Activated T-cell treated with anti-CD3 and anti-CD28 coated beads, Interleukin-2, amount 50 U/mL, for 72 hours (primary cell): ENCODE results near the gene CRACR2B. TPM values are rescaled to one million over a fixed set of nuclear protein-coding genes. Genes with fewer than 3 reads are reported as not detected.

Source experiments
- ATAC-seq, 2 donors: fragments of 150-1000 bp; cut with Tn5 transposase; replicated peaks in 1 of 2; 2 replicates each; pipeline ENCODE4 v1.10.0; 2021; ENCODE audit warnings: moderate library complexity in 2 of 2, mild to moderate bottlenecking in 1 of 2
- DNase-seq, 2 donors: peaks; one replicate each; pipeline ENCODE4 v3.0.0; 2021 to 2022; ENCODE audit warnings: mixed read lengths in 1 of 2
- H3K27ac Mint-ChIP-seq: one replicate; pipeline ENCODE4 v1.8.0; 2022; ENCODE audit warnings: mild to moderate bottlenecking, moderate library complexity, mixed read lengths
- H3K27me3 Mint-ChIP-seq: one replicate; pipeline ENCODE4 v1.8.0; 2022; ENCODE audit warnings: low read depth, mixed read lengths
- H3K36me3 Mint-ChIP-seq, 2 donors: one replicate each; pipeline ENCODE4 v1.8.0; 2022; ENCODE audit warnings: mixed read lengths in 2 of 2, mild to moderate bottlenecking in 1 of 2; ENCODE audit not compliant: insufficient read depth in 2 of 2
- H3K4me1 Mint-ChIP-seq: one replicate; pipeline ENCODE4 v1.8.0; 2022; ENCODE audit warnings: low read depth, mixed read lengths
- H3K4me3 Mint-ChIP-seq, 2 donors: one replicate each; pipeline ENCODE4 v1.8.0; 2022; ENCODE audit warnings: mild to moderate bottlenecking in 2 of 2, mixed read lengths in 2 of 2, moderate library complexity in 2 of 2
- H3K9me3 Mint-ChIP-seq, 2 donors: one replicate each; pipeline ENCODE4 v1.8.0; 2022; ENCODE audit warnings: mixed read lengths in 2 of 2
- total RNA-seq, 2 donors: library from RNA; stranded (reverse); gene quantifications; one replicate each; pipeline ENCODE4 v1.2.3, GENCODE V29; 2022

Gene CRACR2B
- total RNA-seq, 2 donors from 2014 or later: 5.5 to 13.3 TPM

DNA sequence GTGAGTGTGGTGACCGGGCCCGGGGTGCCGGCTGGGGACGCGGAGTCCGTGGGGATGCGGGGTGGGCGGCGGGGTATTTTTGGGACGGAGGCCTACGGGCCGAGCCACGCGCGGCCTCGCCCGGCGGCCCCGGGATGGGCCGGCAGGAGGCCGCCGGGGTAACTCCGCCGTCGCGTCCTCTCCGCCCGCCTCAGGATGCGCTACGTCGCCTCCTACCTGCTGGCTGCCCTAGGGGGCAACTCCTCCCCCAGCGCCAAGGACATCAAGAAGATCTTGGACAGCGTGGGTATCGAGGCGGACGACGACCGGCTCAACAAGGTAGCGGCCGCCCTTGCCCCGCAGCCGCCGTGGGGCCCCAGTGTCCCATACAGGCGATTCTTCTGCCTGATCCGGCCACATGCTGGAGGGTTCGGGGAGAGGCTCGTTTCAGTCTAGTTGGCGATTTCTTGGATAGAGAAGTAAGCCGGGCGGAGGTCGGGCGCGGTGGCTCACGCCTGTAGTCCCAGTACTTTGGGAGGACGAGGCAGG is 17.6 kb upstream of the CRACR2B start:
- Mint-ChIP-seq H3K36me3 (peaks cover 5 to 14% of the 10 kb centered on the region in 2 donors), H3K27ac (peak overlapping the region; percentile 97)
- ATAC-seq: peak in 1 of 2 donors; percentile 5

DNA sequence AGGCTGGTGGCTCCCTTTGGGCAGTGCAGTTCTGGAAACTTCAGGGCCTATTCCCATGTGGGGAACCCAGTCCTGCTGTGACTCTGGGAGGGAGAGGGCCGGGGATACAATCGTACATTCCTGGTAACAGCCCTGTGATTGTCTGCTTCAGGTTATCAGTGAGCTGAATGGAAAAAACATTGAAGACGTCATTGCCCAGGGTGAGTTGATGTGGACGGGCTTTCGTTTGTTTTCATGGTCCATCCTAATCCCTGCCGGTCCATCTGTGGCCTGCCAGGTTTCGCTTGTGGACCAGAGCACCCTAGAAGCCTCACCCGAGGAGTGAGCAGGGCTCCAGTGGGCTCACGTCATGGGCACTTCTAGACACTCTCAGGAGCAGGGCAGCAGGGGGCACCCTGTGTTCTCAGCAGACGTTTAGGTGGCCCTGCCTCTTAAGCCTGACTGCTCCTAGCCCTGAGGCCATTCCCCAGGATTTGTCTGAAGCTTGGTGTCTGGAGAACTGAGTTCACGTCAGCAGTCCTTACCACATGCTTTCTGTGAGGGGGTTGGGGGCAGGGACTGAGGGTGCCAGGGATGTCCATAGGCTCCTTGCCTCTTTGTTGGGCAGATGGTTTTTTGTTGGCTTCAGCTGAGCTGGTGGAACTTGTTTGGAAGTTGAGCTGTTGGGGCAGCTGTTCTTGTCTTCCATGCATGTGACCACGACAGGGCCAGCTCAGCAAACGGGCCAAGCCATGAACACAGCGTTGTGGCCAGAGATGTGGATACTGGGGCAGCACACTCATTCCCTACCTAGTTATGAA is 16.1 kb upstream of the CRACR2B start:
- Mint-ChIP-seq H3K27me3 (no peaks in the 10 kb centered on the region), H3K27ac (peak overlapping the region; percentile 96), H3K4me3 (peak overlapping the region; percentile 90 to 98), H3K36me3 (peaks cover 5 to 14% of the 10 kb centered on the region in 2 donors), H3K9me3 (no peaks in the 10 kb centered on the region), H3K4me1 (peaks cover 48% of the 10 kb centered on the region)
- no peak for ATAC-seq
- DNase-seq: no peak

More for the DNA sequence above, 17.6 kb upstream of the CRACR2B start:
- DNase-seq: no peak
- Mint-ChIP-seq H3K4me3 (peak overlapping the region; percentile 90 to 98), H3K9me3 (no peaks in the 10 kb centered on the region), H3K27me3 (no peaks in the 10 kb centered on the region), H3K4me1 (peaks cover 48% of the 10 kb centered on the region)

- Mint-ChIP-seq H3K9me3 (no peaks in the 10 kb centered on the region), H3K36me3 (peaks cover 5 to 14% of the 10 kb centered on the region in 2 donors), H3K4me1 (peaks cover 47% of the 10 kb centered on the region), H3K27ac (peak overlapping the region; percentile 19), H3K27me3 (no peaks in the 10 kb centered on the region), H3K4me3 (peak overlapping the region; percentile 90 to 98)
- ATAC-seq (no peak), DNase-seq (no peak)
Observed at GRCh38 chr11:812390-812789, 15.3 kb upstream of the CRACR2B start.

GRCh38 chr11:813072-813455 is 14.7 kb upstream of the CRACR2B start:
- no peaks in the 10 kb centered on the region for H3K27me3 Mint-ChIP-seq
- peaks cover 5 to 14% of the 10 kb centered on the region in 2 donors for H3K36me3 Mint-ChIP-seq
- peaks cover 45% of the 10 kb centered on the region for H3K4me1 Mint-ChIP-seq
- ATAC-seq: no peak
- H3K9me3 Mint-ChIP-seq: no peaks in the 10 kb centered on the region
- H3K4me3 Mint-ChIP-seq: no peak overlapping the region
- no peak for DNase-seq
- H3K27ac Mint-ChIP-seq: no peak overlapping the region

- Mint-ChIP-seq H3K4me1 (peaks cover 40% of the 10 kb centered on the region), H3K36me3 (peaks cover 5 to 14% of the 10 kb centered on the region in 2 donors), H3K4me3 (no peak overlapping the region), H3K27me3 (no peaks in the 10 kb centered on the region), H3K27ac (no peak overlapping the region), H3K9me3 (no peaks in the 10 kb centered on the region)
- DNase-seq (no peak), ATAC-seq (no peak)
Observed at GRCh38 chr11:813456-814096, 14.1 kb upstream of the CRACR2B start.

DNA sequence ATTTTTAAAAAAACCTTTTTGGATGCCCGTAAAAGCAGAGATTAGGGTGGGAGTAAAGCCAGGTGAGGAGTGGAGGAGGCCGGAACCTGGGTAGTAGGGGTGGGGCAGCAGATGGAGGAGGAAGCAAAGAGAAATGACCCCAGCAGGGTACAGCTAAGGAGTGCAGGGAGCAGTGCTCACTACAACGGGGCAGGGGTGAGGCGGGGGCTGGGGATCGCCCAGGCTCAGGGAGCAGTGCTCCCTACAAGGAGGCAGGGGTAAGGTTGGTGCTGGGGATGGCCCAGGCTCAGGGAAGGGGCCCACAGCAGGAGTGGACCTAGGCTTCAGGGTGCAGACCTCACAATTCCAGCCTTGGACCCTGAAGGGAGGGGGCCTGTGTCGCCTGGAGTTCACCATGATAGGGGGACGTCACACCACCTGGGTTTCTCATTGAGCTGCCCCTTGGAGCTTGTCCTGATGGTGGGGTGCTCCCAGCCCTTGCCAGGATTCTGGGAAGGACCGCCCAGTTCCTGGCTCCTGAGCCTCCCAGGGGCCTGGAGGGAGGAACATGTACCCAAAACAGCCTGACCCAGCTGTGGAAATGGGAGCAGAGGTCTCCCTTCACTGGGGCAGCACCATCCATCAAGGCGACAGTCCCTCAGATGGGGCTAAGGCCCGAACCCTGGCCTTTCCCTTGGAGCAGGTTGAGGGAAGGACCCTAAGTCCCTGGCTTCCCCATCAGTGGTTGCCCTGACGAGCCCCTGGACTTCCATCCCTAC is 11.9 kb upstream of the CRACR2B start:
- peaks cover 32% of the 10 kb centered on the region for H3K4me1 Mint-ChIP-seq
- no peaks in the 10 kb centered on the region for H3K27me3 Mint-ChIP-seq
- no peak for DNase-seq
- H3K36me3 Mint-ChIP-seq: peaks cover 5 to 11% of the 10 kb centered on the region in 2 donors
- no peak overlapping the region for H3K4me3 Mint-ChIP-seq
- no peak overlapping the region for H3K27ac Mint-ChIP-seq
- ATAC-seq: no peak
- H3K9me3 Mint-ChIP-seq: no peaks in the 10 kb centered on the region

GRCh38 chr11:816433-816779 is 11.3 kb upstream of the CRACR2B start:
- Mint-ChIP-seq H3K27me3 (no peaks in the 10 kb centered on the region), H3K4me1 (peaks cover 29% of the 10 kb centered on the region), H3K27ac (no peak overlapping the region), H3K36me3 (peaks cover 5 to 8% of the 10 kb centered on the region in 2 donors), H3K4me3 (no peak overlapping the region), H3K9me3 (no peaks in the 10 kb centered on the region)
- ATAC-seq (no peak), DNase-seq (no peak)

- peaks cover 0 to 3% of the 10 kb centered on the region in 2 donors for H3K36me3 Mint-ChIP-seq
- H3K27me3 Mint-ChIP-seq: no peaks in the 10 kb centered on the region
- H3K9me3 Mint-ChIP-seq: no peaks in the 10 kb centered on the region
- DNase-seq: no peak
- H3K4me1 Mint-ChIP-seq: peaks cover 15% of the 10 kb centered on the region
- no peak within 1 kb of the TSS for H3K27ac Mint-ChIP-seq
- H3K4me3 Mint-ChIP-seq: peak within 1 kb of the TSS; percentile 87 to 89
- ATAC-seq: no peak
Observed at GRCh38 chr11:818396-819128, 9.2 kb upstream of the CRACR2B start, which contains the start of gene PNPLA2. TSS of gene PNPLA2 (plus strand) at chr11:818914. CDS start at chr11:819719, 805 bp downstream.

GRCh38 chr11:819129-819931 is 8.4 kb upstream of the CRACR2B start:
- Mint-ChIP-seq H3K4me3 (peak overlapping the region; percentile 87 to 89), H3K27ac (no peak overlapping the region), H3K4me1 (peaks cover 11% of the 10 kb centered on the region), H3K9me3 (no peaks in the 10 kb centered on the region), H3K36me3 (no peaks in the 10 kb centered on the region), H3K27me3 (no peaks in the 10 kb centered on the region)
- peak; percentile 94 to 95 for DNase-seq
- peak; percentile 80 to 81 for ATAC-seq

- peak; percentile 95 to 96 for DNase-seq
- Mint-ChIP-seq H3K9me3 (no peaks in the 10 kb centered on the region), H3K4me1 (peaks cover 11% of the 10 kb centered on the region), H3K27me3 (no peaks in the 10 kb centered on the region), H3K4me3 (peak overlapping the region; percentile 87 to 89), H3K27ac (peak overlapping the region; percentile 73), H3K36me3 (peaks cover 1 to 2% of the 10 kb centered on the region in 2 donors)
- ATAC-seq: peak; percentile 77 to 79
Observed at GRCh38 chr11:819943-820649, 7.6 kb upstream of the CRACR2B start.

- ATAC-seq: no peak
- DNase-seq: no peak
- no peaks in the 10 kb centered on the region for H3K27me3 Mint-ChIP-seq
- H3K4me1 Mint-ChIP-seq: peaks cover 11% of the 10 kb centered on the region
- H3K36me3 Mint-ChIP-seq: peaks cover 2 to 3% of the 10 kb centered on the region in 2 donors
- H3K4me3 Mint-ChIP-seq: peak overlapping the region; percentile 87 to 89
- no peak overlapping the region for H3K27ac Mint-ChIP-seq
- H3K9me3 Mint-ChIP-seq: no peaks in the 10 kb centered on the region
Observed at GRCh38 chr11:820655-821511, 6.8 kb upstream of the CRACR2B start.
